Astrocyte (in vitro differentiated cells and primary cell): ENCODE measurements around the gene PLPPR1. TPM values are rescaled to one million over a fixed set of nuclear protein-coding genes. Genes with fewer than 3 reads are reported as not detected.

ENCODE experiments used
- DNase-seq: peaks from one replicate; pipeline ENCODE4 v3.0.0-alpha.2; 2010; ENCODE audit warnings: low read depth
- FAIRE-seq: peaks from 2 replicates; lab custom pipeline; 2011; peaks lifted over from hg19 to GRCh38; lab: Jason Lieb, UNC
- H2AFZ ChIP-seq: 2 replicates; pipeline ENCODE4 v1.6.0; 2012; ENCODE audit warnings: low read depth, low read length, inconsistent platforms
- H3K27ac ChIP-seq: 2 replicates; pipeline ENCODE4 v1.5.1; 2011; ENCODE audit warnings: low read depth, low read length, inconsistent platforms
- H3K27me3 ChIP-seq: 2 replicates; pipeline ENCODE4 v1.6.0; 2011; ENCODE audit warnings: low read length, inconsistent platforms; ENCODE audit not compliant: insufficient read depth
- H3K36me3 ChIP-seq: 2 replicates; pipeline ENCODE4 v1.5.1; 2011; ENCODE audit warnings: low read length, inconsistent platforms; ENCODE audit not compliant: insufficient read depth
- H3K4me1 ChIP-seq: 2 replicates; pipeline ENCODE4 v1.5.1; 2011; ENCODE audit warnings: low read length, inconsistent platforms; ENCODE audit not compliant: insufficient read depth
- H3K4me2 ChIP-seq: 2 replicates; pipeline ENCODE4 v1.6.0; 2012; ENCODE audit warnings: low read length, inconsistent platforms
- H3K4me3 ChIP-seq: 2 replicates; pipeline ENCODE4 v1.5.1; 2011; ENCODE audit warnings: low read depth, mild to moderate bottlenecking, low read length, inconsistent platforms; ENCODE audit not compliant: insufficient read depth
- H3K79me2 ChIP-seq: 2 replicates; pipeline ENCODE4 v1.6.0; 2012; ENCODE audit warnings: mild to moderate bottlenecking, low read length, inconsistent platforms; ENCODE audit not compliant: insufficient read depth
- H3K9ac ChIP-seq: 2 replicates; pipeline ENCODE4 v1.6.0; 2012; ENCODE audit warnings: mild to moderate bottlenecking, low read length, inconsistent platforms
- H3K9me3 ChIP-seq: 2 replicates; pipeline ENCODE4 v1.5.1; 2012; ENCODE audit warnings: low read depth, mild to moderate bottlenecking, low read length, inconsistent platforms; ENCODE audit not compliant: insufficient read depth
- H4K20me1 ChIP-seq: 2 replicates; pipeline ENCODE4 v1.6.0; 2012; ENCODE audit warnings: low read length, inconsistent platforms; ENCODE audit not compliant: insufficient read depth
- H3K27ac Mint-ChIP-seq: one replicate; pipeline ENCODE4 v1.8.0; 2021; ENCODE audit warnings: mild to moderate bottlenecking, mixed read lengths; ENCODE audit not compliant: unreplicated experiment
- H3K27me3 Mint-ChIP-seq: one replicate; pipeline ENCODE4 v1.8.0; 2021; ENCODE audit warnings: low read depth, mixed read lengths; ENCODE audit not compliant: unreplicated experiment
- H3K36me3 Mint-ChIP-seq: one replicate; pipeline ENCODE4 v1.8.0; 2021; ENCODE audit warnings: low read depth, mixed read lengths; ENCODE audit not compliant: unreplicated experiment
- H3K4me1 Mint-ChIP-seq: one replicate; pipeline ENCODE4 v1.8.0; 2021; ENCODE audit warnings: low read depth, mixed read lengths; ENCODE audit not compliant: unreplicated experiment
- H3K4me3 Mint-ChIP-seq: one replicate; pipeline ENCODE4 v1.8.0; 2021; ENCODE audit warnings: mild to moderate bottlenecking, moderate library complexity, mixed read lengths; ENCODE audit not compliant: unreplicated experiment
- H3K9me3 Mint-ChIP-seq: one replicate; pipeline ENCODE4 v1.8.0; 2021; ENCODE audit warnings: mild to moderate bottlenecking, mixed read lengths; ENCODE audit not compliant: unreplicated experiment
- EZH2 ChIP-seq: IDR thresholded peaks from 2 replicates; pipeline ENCODE4 v1.6.1; 2012; ENCODE audit warnings: mild to moderate bottlenecking, low read length, inconsistent platforms; ENCODE audit not compliant: insufficient read depth
- total RNA-seq: library from RNA; stranded (reverse); gene quantifications from 2 replicates; pipeline ENCODE4 v1.2.1, GENCODE V29; 2021
- TF ChIP-seq, protein P1 (sequence below): IDR thresholded peaks from 2 replicates; pipeline ENCODE4 v1.5.1; 2011; ENCODE audit warnings: low read depth, mild to moderate bottlenecking, inconsistent platforms, low read length, moderate library complexity; ENCODE audit not compliant: insufficient read depth

Gene PLPPR1
- total RNA-seq, 1 donor from 2014 or later, result not detected

DNA sequence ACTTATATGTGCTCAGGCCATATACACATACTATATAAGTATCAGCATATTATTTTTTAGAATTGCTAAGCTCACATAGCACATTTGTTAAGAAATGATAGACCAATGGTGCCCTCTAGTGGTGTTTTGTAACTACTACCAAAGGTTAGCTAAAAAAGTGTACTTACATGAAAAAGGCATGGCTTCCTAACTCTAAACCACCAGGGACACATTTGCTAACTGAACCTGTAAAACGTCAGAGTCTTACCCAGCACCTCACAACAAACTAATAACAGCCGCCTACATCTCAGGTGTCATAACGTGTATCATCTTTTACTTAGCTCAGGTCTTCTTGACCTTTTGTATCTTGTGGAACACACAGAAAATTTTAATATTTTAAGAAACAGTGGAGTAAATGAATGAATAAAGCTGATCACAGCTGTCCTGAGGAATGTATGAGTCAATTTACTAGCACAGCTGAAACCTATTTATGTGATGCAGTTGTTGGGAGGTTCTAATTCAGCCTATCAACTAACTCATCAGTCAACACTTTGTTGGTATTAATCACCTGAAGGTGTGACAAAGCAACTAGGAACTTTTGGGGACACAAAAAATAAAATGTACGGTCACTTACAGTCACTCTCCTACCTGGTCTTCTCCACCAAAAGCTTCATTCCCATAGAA, 283.4 kb downstream of the PLPPR1 start:
- Histone ChIP-seq H2AFZ (no peak overlapping the region), H3K27me3 (no peaks in the 10 kb centered on the region), H3K36me3 (no peaks in the 10 kb centered on the region), H3K79me2 (no peaks in the 10 kb centered on the region), H3K27ac (no peak overlapping the region), H4K20me1 (no peaks in the 10 kb centered on the region), H3K9me3 (no peaks in the 10 kb centered on the region), H3K4me1 (no peaks in the 10 kb centered on the region), H3K4me2 (no peak overlapping the region), H3K4me3 (no peak overlapping the region), H3K9ac (no peak overlapping the region)
- TF ChIP-seq, protein P1, sequence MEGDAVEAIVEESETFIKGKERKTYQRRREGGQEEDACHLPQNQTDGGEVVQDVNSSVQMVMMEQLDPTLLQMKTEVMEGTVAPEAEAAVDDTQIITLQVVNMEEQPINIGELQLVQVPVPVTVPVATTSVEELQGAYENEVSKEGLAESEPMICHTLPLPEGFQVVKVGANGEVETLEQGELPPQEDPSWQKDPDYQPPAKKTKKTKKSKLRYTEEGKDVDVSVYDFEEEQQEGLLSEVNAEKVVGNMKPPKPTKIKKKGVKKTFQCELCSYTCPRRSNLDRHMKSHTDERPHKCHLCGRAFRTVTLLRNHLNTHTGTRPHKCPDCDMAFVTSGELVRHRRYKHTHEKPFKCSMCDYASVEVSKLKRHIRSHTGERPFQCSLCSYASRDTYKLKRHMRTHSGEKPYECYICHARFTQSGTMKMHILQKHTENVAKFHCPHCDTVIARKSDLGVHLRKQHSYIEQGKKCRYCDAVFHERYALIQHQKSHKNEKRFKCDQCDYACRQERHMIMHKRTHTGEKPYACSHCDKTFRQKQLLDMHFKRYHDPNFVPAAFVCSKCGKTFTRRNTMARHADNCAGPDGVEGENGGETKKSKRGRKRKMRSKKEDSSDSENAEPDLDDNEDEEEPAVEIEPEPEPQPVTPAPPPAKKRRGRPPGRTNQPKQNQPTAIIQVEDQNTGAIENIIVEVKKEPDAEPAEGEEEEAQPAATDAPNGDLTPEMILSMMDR, result peak; percentile 64
- no peak for TF ChIP-seq EZH2
- DNase-seq, result peak; percentile 53
- Mint-ChIP-seq H3K27me3 (no peaks in the 10 kb centered on the region), H3K27ac (no peak overlapping the region), H3K4me3 (no peak overlapping the region), H3K9me3 (no peaks in the 10 kb centered on the region), H3K4me1 (peaks cover 5% of the 10 kb centered on the region), H3K36me3 (no peaks in the 10 kb centered on the region)
- peak; percentile 85 for FAIRE-seq

DNA sequence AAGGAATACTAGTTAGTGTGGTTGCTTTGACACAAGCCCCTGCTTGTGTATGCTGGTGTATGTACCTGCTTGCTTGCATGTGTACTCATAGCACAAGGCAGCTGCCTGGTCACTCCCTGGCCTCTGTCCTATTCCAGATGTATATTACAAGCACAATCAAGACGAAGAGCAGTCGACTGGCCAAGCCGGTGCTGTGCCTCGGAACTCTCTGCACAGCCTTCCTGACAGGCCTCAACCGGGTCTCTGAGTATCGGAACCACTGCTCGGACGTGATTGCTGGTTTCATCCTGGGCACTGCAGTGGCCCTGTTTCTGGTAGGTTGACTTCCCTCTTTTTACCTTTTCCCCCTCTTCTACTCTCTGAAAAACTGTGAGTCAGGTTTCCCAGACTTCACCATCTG, 284.1 kb downstream of the PLPPR1 start:
- TF ChIP-seq EZH2, result no peak
- H3K4me3 Mint-ChIP-seq, result no peak overlapping the region
- Histone ChIP-seq H3K27me3 (no peaks in the 10 kb centered on the region), H3K27ac (no peak overlapping the region), H4K20me1 (no peaks in the 10 kb centered on the region), H3K79me2 (no peaks in the 10 kb centered on the region), H3K9ac (no peak overlapping the region), H3K4me1 (no peaks in the 10 kb centered on the region), H2AFZ (no peak overlapping the region), H3K4me2 (no peak overlapping the region), H3K9me3 (no peaks in the 10 kb centered on the region), H3K36me3 (no peaks in the 10 kb centered on the region), H3K4me3 (no peak overlapping the region)
- no peak for DNase-seq
- H3K4me1 Mint-ChIP-seq, result peaks cover 2% of the 10 kb centered on the region
- no peak overlapping the region for H3K27ac Mint-ChIP-seq
- H3K36me3 Mint-ChIP-seq, result no peaks in the 10 kb centered on the region
- H3K9me3 Mint-ChIP-seq, result no peaks in the 10 kb centered on the region
- no peak for FAIRE-seq
- H3K27me3 Mint-ChIP-seq, result no peaks in the 10 kb centered on the region

DNA sequence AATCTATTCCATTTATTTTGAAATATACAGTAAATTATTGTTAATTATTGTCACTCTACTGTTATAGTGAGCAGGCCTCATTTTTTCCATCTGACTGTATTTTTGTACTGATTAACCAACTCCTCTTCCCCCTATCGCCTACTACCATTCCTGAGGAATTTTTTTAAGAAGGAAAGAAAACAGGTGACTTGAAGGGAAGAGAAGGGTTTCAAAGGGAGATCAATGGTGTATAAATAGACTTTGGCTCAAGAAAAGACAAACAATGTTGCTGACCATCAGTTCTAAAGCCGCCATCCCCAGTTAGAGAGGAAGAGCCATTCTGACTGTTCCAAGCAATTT, 286.6 kb downstream of the PLPPR1 start:
- no peak overlapping the region for H2AFZ ChIP-seq
- Mint-ChIP-seq H3K27ac (no peak overlapping the region), H3K4me1 (peaks cover 2% of the 10 kb centered on the region), H3K4me3 (no peak overlapping the region), H3K9me3 (no peaks in the 10 kb centered on the region), H3K36me3 (no peaks in the 10 kb centered on the region), H3K27me3 (no peaks in the 10 kb centered on the region)
- H3K36me3 ChIP-seq, result no peaks in the 10 kb centered on the region
- no peak overlapping the region for H3K4me2 ChIP-seq
- FAIRE-seq (no peak), DNase-seq (no peak)
- no peaks in the 10 kb centered on the region for H3K79me2 ChIP-seq
- no peaks in the 10 kb centered on the region for H4K20me1 ChIP-seq
- no peaks in the 10 kb centered on the region for H3K27me3 ChIP-seq
- no peaks in the 10 kb centered on the region for H3K4me1 ChIP-seq
- no peaks in the 10 kb centered on the region for H3K9me3 ChIP-seq
- H3K9ac ChIP-seq, result no peak overlapping the region
- TF ChIP-seq EZH2, result no peak
- TF ChIP-seq, protein P1, result no peak
- no peak overlapping the region for H3K4me3 ChIP-seq
- H3K27ac ChIP-seq, result no peak overlapping the region
